SJCRH30 (cell line): Measurements from ENCODE around the gene SLC2A1. TPM values are rescaled to one million over a fixed set of nuclear protein-coding genes. Genes with fewer than 3 reads are reported as not detected.

Experiments
- DNase-seq, 2 experiments: peaks; one replicate each; pipeline ENCODE4 v3.0.0-alpha.2; 2015 to 2020
- H3K27ac ChIP-seq: fragments of 250-450 bp; sonication (Bioruptor Pico); 2 replicates; pipeline ENCODE4 v1.5.1; 2020; ENCODE audit warnings: mild to moderate bottlenecking, moderate library complexity
- H3K27me3 ChIP-seq: fragments of 250-450 bp; sonication (Bioruptor Pico); 2 replicates; pipeline ENCODE4 v1.5.1; 2020; ENCODE audit warnings: mild to moderate bottlenecking, moderate library complexity
- H3K36me3 ChIP-seq: fragments of 250-450 bp; sonication (Bioruptor Pico); 2 replicates; pipeline ENCODE4 v1.5.1; 2020; ENCODE audit warnings: mild to moderate bottlenecking, moderate library complexity
- H3K4me1 ChIP-seq: fragments of 250-450 bp; sonication (Bioruptor Pico); 2 replicates; pipeline ENCODE4 v1.5.1; 2020; ENCODE audit warnings: mild to moderate bottlenecking, moderate library complexity
- H3K4me3 ChIP-seq: fragments of 250-450 bp; sonication (Bioruptor Pico); 2 replicates; pipeline ENCODE4 v1.5.1; 2020; ENCODE audit warnings: mild to moderate bottlenecking, moderate library complexity
- H3K9me3 ChIP-seq: fragments of 250-450 bp; sonication (Bioruptor Pico); replicated peaks from 2 replicates; pipeline ENCODE4 v1.5.1; 2020; ENCODE audit warnings: mild to moderate bottlenecking, moderate library complexity
- total RNA-seq: library from RNA; depleted of rRNA; stranded (reverse); fragments of >200 nt; shearing (Covaris generic); gene quantifications from 2 replicates; pipeline ENCODE4 v1.2.3, GENCODE V29; 2014

SLC2A1 gene
- total RNA-seq, 1 experiment from 2014 or later = 64.8 TPM

GRCh38 chr1:42935313-42935895, 23.3 kb downstream of the SLC2A1 start:
- Histone ChIP-seq H3K9me3 (no peaks in the 10 kb centered on the region), H3K27ac (peak overlapping the region; percentile 22; the same call in 1 of the 2 replicates), H3K36me3 (peaks cover 44% of the 10 kb centered on the region), H3K4me3 (no peak overlapping the region), H3K4me1 (peaks cover 30% of the 10 kb centered on the region), H3K27me3 (no peaks in the 10 kb centered on the region)
- DNase-seq = no peak

- Histone ChIP-seq H3K36me3 (peaks cover 46% of the 10 kb centered on the region), H3K9me3 (no peaks in the 10 kb centered on the region), H3K4me1 (peaks cover 30% of the 10 kb centered on the region), H3K27me3 (no peaks in the 10 kb centered on the region), H3K4me3 (no peak overlapping the region), H3K27ac (no peak overlapping the region)
- no peak for DNase-seq
Measured at GRCh38 chr1:42934541-42935312, 23.9 kb downstream of the SLC2A1 start.

- peaks cover 36% of the 10 kb centered on the region for H3K4me1 ChIP-seq
- H3K9me3 ChIP-seq = no peaks in the 10 kb centered on the region
- no peak overlapping the region for H3K4me3 ChIP-seq
- peaks cover 41% of the 10 kb centered on the region for H3K36me3 ChIP-seq
- H3K27me3 ChIP-seq = no peaks in the 10 kb centered on the region
- DNase-seq = no peak
- no peak overlapping the region for H3K27ac ChIP-seq
Measured at GRCh38 chr1:42933610-42934491, 24.8 kb downstream of the SLC2A1 start.

GRCh38 chr1:42933060-42933586, 25.5 kb downstream of the SLC2A1 start:
- H3K27ac ChIP-seq = no peak overlapping the region
- no peaks in the 10 kb centered on the region for H3K9me3 ChIP-seq
- H3K4me3 ChIP-seq = no peak overlapping the region
- H3K27me3 ChIP-seq = no peaks in the 10 kb centered on the region
- H3K36me3 ChIP-seq = peaks cover 47% of the 10 kb centered on the region
- H3K4me1 ChIP-seq = peaks cover 34% of the 10 kb centered on the region
- no peak for DNase-seq

- DNase-seq = no peak
- Histone ChIP-seq H3K27me3 (no peaks in the 10 kb centered on the region), H3K27ac (no peak overlapping the region), H3K9me3 (no peaks in the 10 kb centered on the region), H3K4me3 (no peak overlapping the region), H3K36me3 (peaks cover 48% of the 10 kb centered on the region), H3K4me1 (peaks cover 28% of the 10 kb centered on the region)
Measured at GRCh38 chr1:42932442-42932941, 26.2 kb downstream of the SLC2A1 start.

- Histone ChIP-seq H3K36me3 (peaks cover 47% of the 10 kb centered on the region), H3K4me1 (peaks cover 23% of the 10 kb centered on the region)
- no peak for DNase-seq
Measured at GRCh38 chr1:42931911-42932422, 26.7 kb downstream of the SLC2A1 start.

GRCh38 chr1:42931108-42931539, 27.5 kb downstream of the SLC2A1 start:
- H3K36me3 ChIP-seq = peaks cover 54% of the 10 kb centered on the region
- peak; percentile 50 to 70 for DNase-seq
- peaks cover 14% of the 10 kb centered on the region for H3K4me1 ChIP-seq
- H3K9me3 ChIP-seq = no peaks in the 10 kb centered on the region
- no peaks in the 10 kb centered on the region for H3K27me3 ChIP-seq
- H3K27ac ChIP-seq = no peak overlapping the region
- no peak overlapping the region for H3K4me3 ChIP-seq

More at GRCh38 chr1:42931911-42932422, 26.7 kb downstream of the SLC2A1 start:
- Histone ChIP-seq H3K4me3 (no peak overlapping the region), H3K9me3 (no peaks in the 10 kb centered on the region), H3K27me3 (no peaks in the 10 kb centered on the region), H3K27ac (no peak overlapping the region)

GRCh38 chr1:42930178-42931107, 28.2 kb downstream of the SLC2A1 start:
- Histone ChIP-seq H3K27ac (peak overlapping the region; percentile 27), H3K27me3 (no peaks in the 10 kb centered on the region), H3K4me1 (peaks cover 10% of the 10 kb centered on the region), H3K4me3 (no peak overlapping the region), H3K36me3 (peaks cover 61% of the 10 kb centered on the region), H3K9me3 (no peaks in the 10 kb centered on the region)
- no peak for DNase-seq

- DNase-seq = peak; percentile 44 to 55
- Histone ChIP-seq H3K4me3 (no peak overlapping the region), H3K36me3 (peaks cover 59% of the 10 kb centered on the region), H3K9me3 (no peaks in the 10 kb centered on the region), H3K27ac (peak overlapping the region; percentile 27), H3K4me1 (peaks cover 15% of the 10 kb centered on the region), H3K27me3 (no peaks in the 10 kb centered on the region)
Measured at GRCh38 chr1:42929434-42930177, 29.1 kb downstream of the SLC2A1 start.

GRCh38 chr1:42928859-42929258, 29.8 kb downstream of the SLC2A1 start:
- no peak for DNase-seq
- Histone ChIP-seq H3K36me3 (peaks cover 54% of the 10 kb centered on the region), H3K27ac (no peak overlapping the region), H3K4me1 (peaks cover 15% of the 10 kb centered on the region), H3K9me3 (no peaks in the 10 kb centered on the region), H3K27me3 (no peaks in the 10 kb centered on the region), H3K4me3 (no peak overlapping the region)

- Histone ChIP-seq H3K4me1 (peaks cover 15% of the 10 kb centered on the region), H3K27me3 (no peaks in the 10 kb centered on the region), H3K36me3 (peaks cover 54% of the 10 kb centered on the region), H3K4me3 (no peak overlapping the region), H3K9me3 (no peaks in the 10 kb centered on the region), H3K27ac (no peak overlapping the region)
- DNase-seq = no peak
Measured at GRCh38 chr1:42927920-42928505, 30.7 kb downstream of the SLC2A1 start.

GRCh38 chr1:42927274-42927841, 31.3 kb downstream of the SLC2A1 start:
- DNase-seq = no peak
- no peaks in the 10 kb centered on the region for H3K27me3 ChIP-seq
- H3K4me3 ChIP-seq = no peak overlapping the region
- no peaks in the 10 kb centered on the region for H3K9me3 ChIP-seq
- peaks cover 15% of the 10 kb centered on the region for H3K4me1 ChIP-seq
- peaks cover 54% of the 10 kb centered on the region for H3K36me3 ChIP-seq
- H3K27ac ChIP-seq = no peak overlapping the region
